GM19035 (cell line): ENCODE measurements around the gene MCAT.

Experiments
- ATAC-seq: cut with Tn5 transposase; IDR thresholded peaks from one replicate; pipeline ENCODE4 v1.9.1; 2021; ENCODE audit not compliant: unreplicated experiment

The MCAT gene

DNA sequence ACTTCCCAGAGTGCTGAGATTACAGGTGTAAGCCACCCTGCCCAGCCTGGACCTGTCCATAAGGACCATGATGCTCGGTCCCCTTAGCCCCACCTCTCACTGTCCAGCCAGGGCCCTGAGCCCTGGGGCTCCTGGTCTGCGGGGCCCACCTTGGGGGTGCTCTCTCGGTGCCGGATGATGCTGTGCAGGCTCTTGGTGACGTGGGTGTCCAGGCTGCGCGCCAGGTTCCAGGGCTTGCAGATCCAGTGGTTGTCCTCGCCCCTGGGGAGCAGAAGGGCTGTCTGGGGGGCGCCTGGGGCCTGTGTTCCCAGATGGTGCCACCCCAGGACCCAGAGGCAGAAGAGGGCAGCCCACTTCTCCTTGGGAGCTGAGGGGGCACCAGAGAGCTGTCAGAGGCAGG lies 30.4 kb upstream of the MCAT start:
- ATAC-seq: no peak

DNA sequence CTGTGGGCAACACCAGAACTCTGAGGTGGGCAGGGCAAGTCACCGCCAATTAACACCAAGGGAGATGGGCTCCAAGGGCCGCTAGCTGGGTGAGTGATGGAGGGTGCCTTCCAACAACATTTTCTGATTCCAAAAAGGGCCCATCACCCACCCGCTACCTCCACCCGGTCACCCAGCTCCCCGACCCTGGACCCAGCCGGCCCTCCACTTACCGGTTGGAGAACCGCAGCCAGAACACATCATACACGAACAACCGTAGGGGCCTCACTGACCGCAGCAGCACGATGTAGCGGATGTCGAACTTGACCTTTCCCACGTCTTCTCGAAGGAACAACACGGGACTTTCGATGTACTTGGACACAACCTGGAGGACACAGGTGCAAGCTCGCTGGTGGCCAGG lies 29.0 kb upstream of the MCAT start:
- ATAC-seq: no peak

DNA sequence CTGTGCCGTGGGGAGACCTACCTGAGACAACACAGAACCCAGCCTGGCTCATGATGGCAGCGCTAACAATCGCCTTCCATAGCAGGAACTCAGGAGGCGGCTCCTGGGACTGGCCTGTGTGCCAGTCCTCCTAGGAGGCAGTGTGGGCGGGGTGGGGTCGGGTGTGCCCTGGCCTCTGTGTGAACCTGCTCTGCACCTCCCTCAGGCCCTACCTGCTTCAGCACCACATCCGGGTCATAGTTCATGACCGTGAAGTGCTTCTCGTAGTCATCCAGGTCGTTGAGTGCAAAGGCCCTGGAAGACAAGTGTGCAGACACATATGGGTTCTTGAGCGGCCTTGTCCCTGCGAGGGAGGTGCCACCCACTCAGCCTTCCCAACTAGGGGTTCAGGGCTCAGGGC lies 28.4 kb upstream of the MCAT start:
- no peak for ATAC-seq

DNA sequence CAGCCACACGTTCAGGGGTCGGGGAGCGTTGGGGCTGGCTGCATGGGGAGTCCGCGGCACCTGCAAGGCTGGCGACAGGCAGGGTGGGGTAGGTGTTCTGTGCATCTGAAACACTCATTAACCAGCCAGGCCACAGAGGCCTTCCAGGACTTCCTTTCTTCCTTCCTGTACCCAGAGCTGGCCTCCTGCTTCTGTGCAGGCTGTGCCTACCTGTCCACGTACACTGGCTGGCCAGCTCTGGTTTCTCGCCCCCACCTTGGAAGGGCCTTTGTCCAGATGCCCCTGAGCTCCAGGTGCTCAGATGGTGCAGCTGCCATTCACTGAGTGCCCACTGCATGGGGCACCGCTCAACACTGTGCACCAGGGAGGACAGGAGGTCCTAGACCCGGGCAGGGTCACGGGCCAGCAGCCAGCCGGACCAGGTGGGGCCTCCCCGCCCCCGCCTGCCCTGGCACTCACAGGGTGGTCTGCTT lies 27.9 kb upstream of the MCAT start:
- no peak for ATAC-seq

DNA sequence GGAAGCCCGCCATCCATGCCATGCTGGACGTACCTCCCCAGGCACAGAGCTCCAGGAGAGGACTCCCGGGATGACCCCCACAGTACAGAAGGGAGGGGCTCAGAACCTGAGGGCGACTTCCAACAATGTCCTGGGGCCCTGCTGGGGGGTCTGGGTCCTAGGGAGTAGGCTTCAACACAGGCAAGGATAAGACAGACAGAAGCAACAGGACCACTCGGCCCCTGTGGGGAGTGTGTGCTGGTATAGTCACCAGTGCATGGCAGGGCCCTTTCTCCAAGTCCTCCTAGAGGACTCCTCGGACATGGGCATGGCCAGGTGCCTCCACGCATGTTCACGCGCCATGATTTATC lies 26.9 kb upstream of the MCAT start:
- no peak for ATAC-seq

DNA sequence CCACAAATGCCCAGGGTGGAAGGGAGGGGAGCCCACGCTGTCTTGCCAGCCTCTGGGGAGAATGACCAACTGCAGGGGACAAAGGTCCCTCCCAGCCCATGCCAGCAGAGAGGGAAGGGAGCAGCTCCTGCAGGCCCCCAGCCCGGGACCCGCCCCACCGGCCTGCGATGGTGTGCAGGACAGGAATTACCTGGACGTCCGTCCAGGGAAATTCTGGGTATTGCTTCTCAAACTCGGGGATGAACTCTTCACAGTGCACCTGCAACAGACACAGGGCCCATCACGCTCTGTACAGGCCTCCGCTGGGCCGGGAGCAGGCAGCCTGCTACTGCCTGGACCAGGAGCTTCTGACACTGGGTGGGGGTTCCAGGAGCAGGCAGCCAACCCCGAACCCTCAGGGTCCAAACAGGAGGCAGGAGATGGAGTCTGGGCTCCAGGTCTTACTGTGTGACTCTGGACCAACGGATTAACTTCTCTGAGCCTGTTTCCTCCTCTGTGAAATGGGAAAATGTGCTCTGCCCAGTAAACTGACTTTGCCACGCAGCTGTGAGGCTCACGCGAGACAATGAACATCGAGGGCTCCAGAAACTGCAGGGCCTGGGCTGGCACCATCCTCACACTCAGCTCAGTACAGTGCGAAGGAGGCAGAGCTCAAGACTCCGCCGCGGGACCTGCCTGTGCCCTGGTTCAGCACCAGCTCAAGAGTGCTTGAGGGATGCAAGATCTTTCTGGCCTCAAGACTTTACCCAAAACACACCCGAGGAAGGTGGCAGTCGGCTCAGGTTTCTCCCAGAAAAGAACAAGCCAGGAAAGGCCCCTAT lies 26.3 kb upstream of the MCAT start:
- no peak for ATAC-seq

DNA sequence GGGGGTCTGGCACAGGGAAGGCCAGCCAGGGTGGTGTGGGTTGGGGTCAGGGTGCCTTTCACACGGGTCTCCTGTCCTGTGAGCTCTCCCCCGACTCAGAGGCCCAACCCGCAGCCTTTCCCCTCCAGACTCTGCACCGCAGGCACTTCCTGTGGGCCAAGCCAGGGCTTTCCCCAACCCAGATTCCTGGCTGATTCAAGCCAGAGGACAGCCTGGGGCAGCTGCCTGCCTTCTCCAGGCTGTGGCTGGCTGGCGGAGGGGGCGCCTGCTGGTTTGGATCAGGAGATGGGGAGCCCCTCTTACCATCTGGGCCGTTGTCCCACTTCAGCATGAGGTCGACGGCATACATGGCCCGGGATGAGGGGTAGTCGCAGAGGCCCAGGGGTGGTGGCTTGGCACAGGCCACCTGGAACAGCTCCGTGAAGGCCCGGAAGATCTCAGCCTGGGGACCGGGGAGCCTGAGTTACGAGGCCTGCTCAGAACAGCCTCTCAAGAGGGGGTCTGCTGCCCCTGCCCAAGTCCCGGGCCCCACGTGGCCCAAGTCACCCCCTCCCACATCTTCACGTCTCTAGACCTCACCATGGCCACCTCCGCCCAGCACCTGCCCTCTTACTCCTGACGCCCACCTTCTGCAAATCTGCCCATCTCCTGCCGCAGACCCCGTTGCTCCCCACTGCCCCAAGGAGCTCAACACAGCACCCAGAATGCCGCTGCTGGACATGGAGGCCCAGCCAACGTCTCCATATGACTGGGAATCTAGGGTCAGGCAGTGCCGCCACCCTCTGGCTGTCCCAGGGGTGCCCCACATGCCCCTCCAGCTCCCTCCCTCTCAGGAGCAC lies 25.5 kb upstream of the MCAT start:
- ATAC-seq: no peak

DNA sequence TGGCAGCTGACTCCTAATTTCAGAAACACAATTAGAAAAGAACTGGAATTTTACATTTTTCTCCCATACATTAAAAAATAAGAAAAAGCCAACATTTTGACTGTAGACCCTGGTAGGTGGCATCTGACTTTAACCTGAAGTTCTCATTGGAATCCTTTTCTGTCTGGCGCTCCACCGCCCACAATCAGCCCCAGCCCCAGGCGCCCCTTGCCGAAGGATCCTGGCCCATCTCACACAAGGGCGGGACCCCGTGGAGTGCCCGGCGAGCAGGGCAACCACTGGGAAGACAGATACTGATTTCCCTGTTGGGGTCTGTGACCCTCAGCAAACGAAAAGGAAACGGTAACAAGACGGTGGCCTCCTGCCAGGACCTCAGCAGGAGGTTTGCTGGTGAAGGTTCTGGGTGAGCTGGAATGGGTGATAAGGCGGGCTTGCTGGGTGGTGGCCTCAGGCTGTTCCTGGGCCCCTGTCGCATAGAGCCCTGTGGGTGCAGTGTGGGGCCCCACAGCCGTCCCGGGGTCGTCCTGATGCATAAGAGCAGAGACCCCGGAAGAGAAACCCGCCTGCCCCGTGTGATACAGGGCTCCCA lies 23.9 kb upstream of the MCAT start:
- no peak for ATAC-seq

DNA sequence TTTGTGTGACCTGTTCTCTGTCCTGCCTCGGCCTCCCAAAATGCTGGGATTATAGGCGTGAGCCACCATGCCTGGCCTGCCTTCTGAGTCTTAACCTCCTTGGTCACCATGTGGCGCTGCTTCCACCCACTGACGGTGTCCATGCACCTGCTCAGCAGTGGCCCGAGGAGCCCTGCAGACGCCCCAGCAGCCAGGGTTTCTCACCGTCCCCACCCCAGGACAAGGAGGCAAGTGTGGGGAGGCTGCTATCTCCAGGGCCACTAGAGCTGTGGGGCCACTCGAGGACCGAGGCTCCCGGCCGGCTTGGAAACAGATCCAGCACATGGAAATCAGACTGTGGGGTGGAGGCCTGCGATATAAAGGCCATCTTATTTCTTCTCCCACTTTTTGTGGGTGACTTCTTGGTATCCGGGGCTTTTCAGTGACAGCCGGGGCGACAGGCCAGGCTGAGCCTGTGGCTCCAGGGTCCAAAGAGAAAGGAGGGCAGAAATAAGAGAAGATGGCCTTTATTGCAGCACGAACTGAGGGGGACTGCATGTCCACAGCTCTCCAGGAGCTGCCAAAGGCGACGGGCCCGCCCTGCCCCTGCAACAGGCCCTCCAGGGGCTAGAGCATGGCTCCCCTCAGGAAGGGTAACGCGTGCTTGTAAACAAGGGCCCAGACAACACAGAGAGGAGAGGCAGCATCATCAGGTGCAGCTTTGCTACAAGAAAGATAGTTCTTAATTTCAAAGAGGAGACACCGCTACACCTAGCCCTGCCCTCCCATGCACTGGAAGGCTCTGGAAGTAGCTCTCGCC lies 23.1 kb upstream of the MCAT start:
- no peak for ATAC-seq

DNA sequence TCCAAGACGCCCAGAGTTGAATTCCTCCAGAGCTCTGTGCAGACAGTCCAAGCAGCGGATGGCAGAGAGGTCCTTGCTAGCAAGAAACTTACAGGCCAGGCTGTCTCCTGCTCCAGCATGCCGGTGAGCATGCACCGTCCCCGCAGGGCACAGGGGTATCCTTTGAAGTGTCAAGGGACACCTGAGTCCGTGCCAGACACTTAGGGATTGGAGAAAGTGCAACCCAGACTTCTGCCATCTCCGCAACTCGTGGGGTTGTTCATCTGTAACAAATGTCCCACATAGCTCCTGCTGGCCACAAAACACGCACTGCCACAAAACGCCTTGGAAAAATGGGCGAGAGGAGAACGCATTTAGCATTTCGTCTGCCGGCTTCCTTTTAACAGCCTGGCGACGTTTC lies 21.4 kb upstream of the MCAT start:
- no peak for ATAC-seq

DNA sequence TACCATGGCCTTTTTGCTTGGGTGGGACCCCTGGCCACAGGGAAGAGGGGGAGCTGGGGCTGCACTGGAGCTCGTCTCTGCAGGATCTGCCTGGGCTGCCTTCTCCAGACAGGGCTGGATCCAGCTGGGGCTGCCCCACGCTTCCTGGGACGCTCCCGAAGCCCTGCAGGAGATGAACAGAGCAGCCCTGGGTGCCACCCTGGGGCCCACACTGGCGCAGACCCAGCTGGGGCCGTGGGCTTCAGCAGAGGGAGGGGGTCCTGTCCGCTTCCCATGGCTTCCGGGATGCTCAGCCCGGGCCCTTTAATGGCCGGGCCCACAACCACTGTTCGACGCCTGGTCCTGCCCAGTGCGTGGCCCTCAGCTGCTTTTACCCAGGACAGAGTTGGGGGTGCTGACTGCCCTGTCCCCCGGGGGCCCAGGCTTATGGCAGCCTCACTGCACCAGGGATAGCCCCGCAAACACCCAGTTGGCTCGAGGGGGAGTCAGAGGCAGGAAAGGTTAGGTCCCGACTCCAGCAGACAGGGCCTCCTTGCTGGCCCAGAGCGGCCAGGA lies 20.1 kb upstream of the MCAT start:
- ATAC-seq: no peak

DNA sequence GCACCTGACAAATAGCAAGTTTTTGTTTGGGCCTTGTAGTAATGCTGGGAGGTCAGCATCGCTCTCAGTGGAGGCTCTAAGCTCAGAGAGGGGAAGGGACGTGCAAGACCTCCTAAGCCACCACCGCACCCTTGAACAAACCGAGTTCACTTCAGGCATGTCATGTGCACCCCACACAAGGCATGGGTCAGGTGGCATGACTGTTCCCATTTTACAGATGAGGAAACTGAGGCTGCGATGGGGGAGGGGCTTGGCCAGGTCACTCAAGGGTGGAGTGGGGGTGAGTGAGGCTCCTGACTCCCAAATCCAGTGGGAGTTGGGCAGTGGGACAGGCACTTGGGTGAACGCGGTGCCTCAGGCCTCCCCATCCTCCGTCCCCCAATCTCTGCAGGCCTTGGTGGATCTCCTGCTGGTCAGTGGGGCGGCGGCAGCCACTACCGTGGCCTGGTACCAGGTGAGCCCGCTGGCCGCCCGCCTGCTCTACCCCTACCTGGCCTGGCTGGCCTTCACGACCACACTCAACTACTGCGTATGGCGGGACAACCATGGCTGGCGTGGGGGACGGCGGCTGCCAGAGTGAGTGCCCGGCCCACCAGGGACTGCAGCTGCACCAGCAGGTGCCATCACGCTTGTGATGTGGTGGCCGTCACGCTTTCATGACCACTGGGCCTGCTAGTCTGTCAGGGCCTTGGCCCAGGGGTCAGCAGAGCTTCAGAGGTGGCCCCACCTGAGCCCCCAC lies 19.4 kb upstream of the MCAT start:
- ATAC-seq: no peak

DNA sequence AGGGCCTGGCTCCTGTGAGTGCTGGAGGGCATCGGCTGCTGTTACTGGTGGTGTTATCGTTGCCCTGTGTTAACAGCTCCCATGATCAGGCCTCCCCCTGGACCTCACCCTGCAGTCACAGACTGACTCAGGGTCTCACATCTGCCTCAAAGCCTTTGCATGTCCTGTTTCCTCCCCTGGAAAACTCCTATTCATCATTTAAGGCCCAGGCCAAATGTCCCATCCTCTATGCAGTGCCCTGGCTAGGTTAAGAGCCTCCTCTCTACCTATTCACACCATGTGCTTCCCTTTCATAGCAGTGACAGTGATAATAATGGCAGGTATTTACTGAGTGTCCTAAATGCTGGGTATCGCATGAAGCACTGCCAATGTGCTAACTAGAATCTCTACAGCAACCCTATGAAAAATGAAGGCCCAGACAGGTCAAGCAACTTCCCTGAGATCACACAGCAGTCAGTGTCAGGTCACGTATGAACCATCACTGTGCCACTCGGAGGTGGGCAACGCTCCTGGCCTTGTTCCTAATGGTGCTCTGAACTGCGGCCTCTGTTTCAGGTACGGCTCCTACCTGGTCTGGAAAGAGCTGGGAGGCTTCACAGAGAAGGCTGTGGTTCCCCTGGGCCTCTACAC lies 17.4 kb upstream of the MCAT start:
- no peak for ATAC-seq

DNA sequence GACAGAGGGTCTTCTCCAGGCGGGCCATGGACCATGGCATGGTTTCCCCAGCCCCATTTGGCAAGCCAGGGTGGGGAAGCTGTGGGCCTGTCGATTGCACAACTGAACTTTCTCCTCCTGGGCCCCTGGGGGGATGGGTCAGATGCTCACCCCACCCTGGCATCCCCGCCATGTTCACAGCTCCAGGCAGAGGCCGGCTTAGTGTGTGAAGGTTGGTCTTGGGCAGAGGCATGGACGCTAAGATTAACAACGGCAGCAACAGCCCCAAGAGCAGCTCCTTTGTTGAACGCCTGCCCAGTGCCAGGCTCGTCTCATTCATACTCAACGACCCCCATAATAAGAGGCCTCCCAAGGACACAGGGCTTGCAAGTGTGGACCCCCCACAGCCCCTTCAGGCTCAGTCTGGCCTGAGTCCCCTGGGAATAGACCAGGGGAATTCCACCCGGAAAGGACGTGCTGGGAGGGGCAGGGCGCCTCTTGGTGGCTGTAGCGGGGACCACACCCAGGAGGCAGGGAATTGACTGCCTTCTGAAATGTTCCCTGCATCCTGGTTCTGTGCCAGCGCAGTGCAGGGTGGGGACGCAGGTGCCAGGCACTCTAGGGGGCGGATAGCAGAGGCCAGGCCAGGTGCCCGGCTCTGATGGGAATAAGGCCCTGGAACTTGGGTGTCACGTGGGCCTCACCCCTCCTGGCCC lies 16.4 kb upstream of the MCAT start:
- no peak for ATAC-seq

DNA sequence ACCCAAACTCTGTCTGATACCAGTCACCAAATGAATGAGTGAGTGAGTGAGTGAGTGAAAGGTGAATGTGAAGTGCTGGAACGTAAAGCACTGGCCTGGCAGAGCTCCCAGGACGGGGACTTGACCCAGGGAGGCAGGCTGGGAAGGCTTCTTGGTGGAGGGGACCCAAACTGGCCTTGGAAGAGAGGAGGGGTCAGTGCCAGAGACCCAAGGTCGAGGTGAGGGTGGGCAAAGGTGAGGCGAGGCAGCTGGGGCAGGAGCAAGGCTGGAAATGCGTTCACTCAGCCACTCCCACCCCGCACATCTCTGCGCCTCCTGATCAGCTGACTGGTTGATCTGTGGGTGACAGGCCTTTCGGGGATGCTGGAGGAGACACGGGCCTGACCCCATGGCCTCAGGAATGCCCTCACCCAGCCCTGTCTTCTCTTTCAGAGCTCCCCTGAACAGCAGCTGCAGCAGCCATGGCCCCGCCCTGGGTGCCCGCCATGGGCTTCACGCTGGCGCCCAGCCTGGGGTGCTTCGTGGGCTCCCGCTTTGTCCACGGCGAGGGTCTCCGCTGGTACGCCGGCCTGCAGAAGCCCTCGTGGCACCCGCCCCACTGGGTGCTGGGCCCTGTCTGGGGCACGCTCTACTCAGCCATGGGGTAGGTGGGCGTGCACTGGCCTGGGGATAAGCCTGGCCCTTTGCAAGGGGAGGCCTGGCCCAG lies 15.7 kb upstream of the MCAT start:
- no peak for ATAC-seq

DNA sequence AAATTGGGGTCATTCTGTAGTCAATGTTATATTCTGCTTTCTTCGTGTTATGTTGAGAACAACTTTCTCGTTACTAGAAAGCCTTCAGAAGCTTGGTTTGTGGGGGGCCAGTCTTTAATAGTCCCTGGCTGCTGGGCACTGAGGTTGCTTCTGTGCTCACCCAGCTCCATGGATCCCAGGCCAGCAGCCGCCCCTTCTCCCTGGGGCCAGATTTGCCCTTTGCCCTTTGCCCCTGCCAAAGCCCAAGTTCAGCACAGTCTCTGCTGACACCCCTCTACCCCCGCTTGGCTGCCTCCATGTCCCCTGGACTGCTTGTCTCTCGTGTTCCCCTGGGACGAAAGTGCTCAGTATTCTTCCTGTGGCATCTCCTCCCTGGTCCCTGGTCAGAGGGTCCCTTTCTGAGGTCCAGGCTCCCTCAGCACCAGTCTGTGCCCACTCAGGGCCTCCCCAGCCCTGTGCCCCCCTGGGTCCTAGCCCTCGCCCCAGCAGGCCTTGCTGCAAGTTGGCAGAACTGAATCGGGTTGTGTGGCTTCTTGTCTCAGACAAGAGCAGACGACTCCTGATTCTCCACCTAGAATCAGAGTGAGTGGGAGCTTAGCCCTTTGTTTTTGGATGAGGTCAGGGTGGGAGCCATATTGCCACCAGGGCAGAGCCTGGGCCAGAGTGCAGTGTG lies 14.8 kb upstream of the MCAT start:
- ATAC-seq: no peak

DNA sequence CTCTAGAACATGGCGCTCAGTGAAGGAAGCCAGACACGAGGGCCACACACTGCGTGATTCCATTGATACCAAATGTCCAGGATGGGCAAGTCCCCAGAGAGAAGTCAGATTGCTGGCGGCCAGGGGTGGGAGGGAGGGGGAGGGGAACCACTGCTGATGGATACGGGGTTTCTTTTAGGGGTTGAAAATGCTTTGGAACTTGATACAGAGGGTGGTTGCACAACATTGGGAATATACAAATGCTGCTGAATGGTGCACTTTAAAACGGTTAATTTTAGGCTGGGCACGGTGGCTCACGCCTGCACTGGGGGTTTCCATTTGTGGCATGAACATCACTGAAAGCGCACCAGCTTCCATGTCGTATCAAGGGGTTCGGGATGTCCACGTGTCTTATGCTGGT lies 13.2 kb upstream of the MCAT start:
- ATAC-seq: no peak

DNA sequence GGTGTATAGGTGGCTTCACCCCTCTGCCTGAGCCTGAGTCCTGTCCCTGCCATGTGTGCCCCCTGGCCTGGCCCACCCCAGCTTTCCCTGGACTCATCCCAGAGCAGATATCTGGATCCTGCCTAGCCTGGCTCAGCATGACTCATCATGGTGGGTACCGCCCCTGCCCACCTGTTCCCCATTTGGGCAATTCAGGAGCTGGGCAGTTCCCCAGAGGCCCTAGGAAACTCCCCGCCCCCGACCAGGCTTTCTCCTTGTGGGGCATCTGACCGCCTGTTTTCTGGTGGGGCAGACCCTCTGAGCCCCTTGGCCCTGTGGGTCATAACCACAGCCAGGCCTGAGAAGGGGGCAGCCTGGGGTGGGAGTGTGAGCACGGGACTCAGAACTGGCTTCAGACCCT lies 12.6 kb upstream of the MCAT start:
- ATAC-seq: no peak
